ENCODE measurements around the gene LYL1.

LYL1 gene

GRCh38 chr19:13066933-13067807 lies 35.5 kb downstream of the LYL1 start:
- Histone ChIP-seq H3K4me1 (ENCODE audit: control insufficient read depth in 1 of 2, insufficient read depth in 2 of 2, low read length in 2 of 2) (peaks cover 21 to 81% of the 10 kb centered on the region in 2 donors), H3K27ac (ENCODE audit: low read length) (peak overlapping the region; percentile 16)

GRCh38 chr19:13066226-13066625 lies 36.4 kb downstream of the LYL1 start:
- Histone ChIP-seq H3K9me3 (ENCODE audit: control insufficient read depth in 1 of 2, low read length in 2 of 2) (no peaks in the 10 kb centered on the region), H3K27me3 (ENCODE audit: low read depth, low read length) (no peaks in the 10 kb centered on the region), H3K27ac (ENCODE audit: low read length) (no peak overlapping the region), H3K36me3 (ENCODE audit: control insufficient read depth in 1 of 2, insufficient read depth in 2 of 2, low read length in 2 of 2) (no peaks in the 10 kb centered on the region), H3K4me1 (ENCODE audit: control insufficient read depth in 1 of 2, insufficient read depth in 2 of 2, low read length in 2 of 2) (peaks cover 21 to 91% of the 10 kb centered on the region in 2 donors), H3K4me3 (ENCODE audit: low read depth in 1 of 2, low read length in 2 of 2) (no peak overlapping the region)

More at GRCh38 chr19:13066933-13067807, 35.5 kb downstream of the LYL1 start:
- no peak overlapping the region for H3K4me3 ChIP-seq (ENCODE audit: low read depth in 1 of 2, low read length in 2 of 2)
- no peaks in the 10 kb centered on the region for H3K27me3 ChIP-seq (ENCODE audit: low read depth, low read length)
- no peaks in the 10 kb centered on the region for H3K36me3 ChIP-seq (ENCODE audit: control insufficient read depth in 1 of 2, insufficient read depth in 2 of 2, low read length in 2 of 2)
- no peaks in the 10 kb centered on the region for H3K9me3 ChIP-seq (ENCODE audit: control insufficient read depth in 1 of 2, low read length in 2 of 2)

- H3K27ac ChIP-seq (ENCODE audit: low read length) = peak overlapping the region; percentile 2
- H3K4me1 ChIP-seq (ENCODE audit: control insufficient read depth in 1 of 2, insufficient read depth in 2 of 2, low read length in 2 of 2) = peaks cover 23 to 95% of the 10 kb centered on the region in 2 donors
- H3K9me3 ChIP-seq (ENCODE audit: control insufficient read depth in 1 of 2, low read length in 2 of 2) = no peaks in the 10 kb centered on the region
- no peaks in the 10 kb centered on the region for H3K36me3 ChIP-seq (ENCODE audit: control insufficient read depth in 1 of 2, insufficient read depth in 2 of 2, low read length in 2 of 2)
- no peaks in the 10 kb centered on the region for H3K27me3 ChIP-seq (ENCODE audit: low read depth, low read length)
- no peak overlapping the region for H3K4me3 ChIP-seq (ENCODE audit: low read depth in 1 of 2, low read length in 2 of 2)
Measured at GRCh38 chr19:13064092-13064489, 38.6 kb downstream of the LYL1 start.

GRCh38 chr19:13063461-13064091 lies 39.1 kb downstream of the LYL1 start:
- H3K36me3 ChIP-seq (ENCODE audit: control insufficient read depth in 1 of 2, insufficient read depth in 2 of 2, low read length in 2 of 2) = no peaks in the 10 kb centered on the region
- H3K4me3 ChIP-seq (ENCODE audit: low read depth in 1 of 2, low read length in 2 of 2) = no peak overlapping the region
- peak overlapping the region; percentile 2 for H3K27ac ChIP-seq (ENCODE audit: low read length)
- H3K4me1 ChIP-seq (ENCODE audit: control insufficient read depth in 1 of 2, insufficient read depth in 2 of 2, low read length in 2 of 2) = peaks cover 18 to 95% of the 10 kb centered on the region in 2 donors
- H3K9me3 ChIP-seq (ENCODE audit: control insufficient read depth in 1 of 2, low read length in 2 of 2) = no peaks in the 10 kb centered on the region
- H3K27me3 ChIP-seq (ENCODE audit: low read depth, low read length) = no peaks in the 10 kb centered on the region

- Histone ChIP-seq H3K9me3 (ENCODE audit: control insufficient read depth in 1 of 2, low read length in 2 of 2) (no peaks in the 10 kb centered on the region), H3K36me3 (ENCODE audit: control insufficient read depth in 1 of 2, insufficient read depth in 2 of 2, low read length in 2 of 2) (no peaks in the 10 kb centered on the region), H3K4me3 (ENCODE audit: low read depth in 1 of 2, low read length in 2 of 2) (peak overlapping the region in 1 of 2 donors; percentile 7), H3K27ac (ENCODE audit: low read length) (no peak overlapping the region), H3K27me3 (ENCODE audit: low read depth, low read length) (no peaks in the 10 kb centered on the region), H3K4me1 (ENCODE audit: control insufficient read depth in 1 of 2, insufficient read depth in 2 of 2, low read length in 2 of 2) (peaks cover 16 to 95% of the 10 kb centered on the region in 2 donors)
Measured at GRCh38 chr19:13062317-13062716, 40.3 kb downstream of the LYL1 start.

GRCh38 chr19:13060964-13061927 lies 41.4 kb downstream of the LYL1 start:
- Histone ChIP-seq H3K4me1 (ENCODE audit: control insufficient read depth in 1 of 2, insufficient read depth in 2 of 2, low read length in 2 of 2) (peaks cover 25 to 95% of the 10 kb centered on the region in 2 donors), H3K4me3 (ENCODE audit: low read depth in 1 of 2, low read length in 2 of 2) (peak overlapping the region; percentile 58 to 65), H3K9me3 (ENCODE audit: control insufficient read depth in 1 of 2, low read length in 2 of 2) (no peaks in the 10 kb centered on the region), H3K27ac (ENCODE audit: low read length) (peak overlapping the region; percentile 29), H3K36me3 (ENCODE audit: control insufficient read depth in 1 of 2, insufficient read depth in 2 of 2, low read length in 2 of 2) (no peaks in the 10 kb centered on the region), H3K27me3 (ENCODE audit: low read depth, low read length) (no peaks in the 10 kb centered on the region)

- no peaks in the 10 kb centered on the region for H3K36me3 ChIP-seq (ENCODE audit: control insufficient read depth in 1 of 2, insufficient read depth in 2 of 2, low read length in 2 of 2)
- no peak overlapping the region for H3K27ac ChIP-seq (ENCODE audit: low read length)
- no peaks in the 10 kb centered on the region for H3K9me3 ChIP-seq (ENCODE audit: control insufficient read depth in 1 of 2, low read length in 2 of 2)
- H3K4me1 ChIP-seq (ENCODE audit: control insufficient read depth in 1 of 2, insufficient read depth in 2 of 2, low read length in 2 of 2) = peaks cover 33 to 96% of the 10 kb centered on the region in 2 donors
- peak overlapping the region; percentile 58 to 65 for H3K4me3 ChIP-seq (ENCODE audit: low read depth in 1 of 2, low read length in 2 of 2)
- no peaks in the 10 kb centered on the region for H3K27me3 ChIP-seq (ENCODE audit: low read depth, low read length)
Measured at GRCh38 chr19:13060233-13060963, 42.3 kb downstream of the LYL1 start.

- H3K4me1 ChIP-seq (ENCODE audit: control insufficient read depth in 1 of 2, insufficient read depth in 2 of 2, low read length in 2 of 2) = peaks cover 39 to 92% of the 10 kb centered on the region in 2 donors
- H3K4me3 ChIP-seq (ENCODE audit: low read depth in 1 of 2, low read length in 2 of 2) = no peak overlapping the region
- no peaks in the 10 kb centered on the region for H3K27me3 ChIP-seq (ENCODE audit: low read depth, low read length)
- H3K27ac ChIP-seq (ENCODE audit: low read length) = no peak overlapping the region
- peaks cover 0 to 8% of the 10 kb centered on the region in 2 donors for H3K36me3 ChIP-seq (ENCODE audit: control insufficient read depth in 1 of 2, insufficient read depth in 2 of 2, low read length in 2 of 2)
- H3K9me3 ChIP-seq (ENCODE audit: control insufficient read depth in 1 of 2, low read length in 2 of 2) = no peaks in the 10 kb centered on the region
Measured at GRCh38 chr19:13058951-13059660, 43.6 kb downstream of the LYL1 start.

GRCh38 chr19:13057744-13058143 lies 44.9 kb downstream of the LYL1 start:
- peaks cover 43 to 92% of the 10 kb centered on the region in 2 donors for H3K4me1 ChIP-seq (ENCODE audit: control insufficient read depth in 1 of 2, insufficient read depth in 2 of 2, low read length in 2 of 2)
- H3K36me3 ChIP-seq (ENCODE audit: control insufficient read depth in 1 of 2, insufficient read depth in 2 of 2, low read length in 2 of 2) = peaks cover 0 to 10% of the 10 kb centered on the region in 2 donors
- no peak overlapping the region for H3K27ac ChIP-seq (ENCODE audit: low read length)
- no peaks in the 10 kb centered on the region for H3K27me3 ChIP-seq (ENCODE audit: low read depth, low read length)
- no peak overlapping the region for H3K4me3 ChIP-seq (ENCODE audit: low read depth in 1 of 2, low read length in 2 of 2)
- no peaks in the 10 kb centered on the region for H3K9me3 ChIP-seq (ENCODE audit: control insufficient read depth in 1 of 2, low read length in 2 of 2)

GRCh38 chr19:13057147-13057572 lies 45.5 kb downstream of the LYL1 start:
- Histone ChIP-seq H3K27me3 (ENCODE audit: low read depth, low read length) (no peaks in the 10 kb centered on the region), H3K4me1 (ENCODE audit: control insufficient read depth in 1 of 2, insufficient read depth in 2 of 2, low read length in 2 of 2) (peaks cover 48 to 92% of the 10 kb centered on the region in 2 donors), H3K36me3 (ENCODE audit: control insufficient read depth in 1 of 2, insufficient read depth in 2 of 2, low read length in 2 of 2) (peaks cover 0 to 10% of the 10 kb centered on the region in 2 donors), H3K9me3 (ENCODE audit: control insufficient read depth in 1 of 2, low read length in 2 of 2) (no peaks in the 10 kb centered on the region), H3K4me3 (ENCODE audit: low read depth in 1 of 2, low read length in 2 of 2) (peak overlapping the region in 1 of 2 donors; percentile 4), H3K27ac (ENCODE audit: low read length) (peak overlapping the region; percentile 90)

Data from muscle layer of duodenum (tissue), 2 donors.